Hepatocyte (in vitro differentiated cells): ENCODE results near the gene HID1.

ENCODE experiments used
- EZH2 ChIP-seq: fragments of 200-600 bp; sonication (generic); IDR thresholded peaks from 2 replicates; pipeline ENCODE4 v1.6.1; 2016; ENCODE audit warnings: antibody characterized with exemption, mild to moderate bottlenecking, borderline replicate concordance
- EZH2phosphoT487 ChIP-seq: fragments of 200-600 bp; sonication (generic); IDR thresholded peaks from one replicate; pipeline ENCODE4 v1.6.1; 2018; ENCODE audit warnings: antibody characterized with exemption, mild to moderate bottlenecking, low read depth, moderate library complexity; ENCODE audit not compliant: unreplicated experiment, severe bottlenecking
- TF ChIP-seq, protein P1 (sequence below): fragments of 200-600 bp; sonication (generic); IDR thresholded peaks from 2 replicates; pipeline ENCODE4 v1.5.1; 2016; ENCODE audit warnings: antibody characterized with exemption, mild to moderate bottlenecking; ENCODE audit not compliant: poor library complexity

DNA sequence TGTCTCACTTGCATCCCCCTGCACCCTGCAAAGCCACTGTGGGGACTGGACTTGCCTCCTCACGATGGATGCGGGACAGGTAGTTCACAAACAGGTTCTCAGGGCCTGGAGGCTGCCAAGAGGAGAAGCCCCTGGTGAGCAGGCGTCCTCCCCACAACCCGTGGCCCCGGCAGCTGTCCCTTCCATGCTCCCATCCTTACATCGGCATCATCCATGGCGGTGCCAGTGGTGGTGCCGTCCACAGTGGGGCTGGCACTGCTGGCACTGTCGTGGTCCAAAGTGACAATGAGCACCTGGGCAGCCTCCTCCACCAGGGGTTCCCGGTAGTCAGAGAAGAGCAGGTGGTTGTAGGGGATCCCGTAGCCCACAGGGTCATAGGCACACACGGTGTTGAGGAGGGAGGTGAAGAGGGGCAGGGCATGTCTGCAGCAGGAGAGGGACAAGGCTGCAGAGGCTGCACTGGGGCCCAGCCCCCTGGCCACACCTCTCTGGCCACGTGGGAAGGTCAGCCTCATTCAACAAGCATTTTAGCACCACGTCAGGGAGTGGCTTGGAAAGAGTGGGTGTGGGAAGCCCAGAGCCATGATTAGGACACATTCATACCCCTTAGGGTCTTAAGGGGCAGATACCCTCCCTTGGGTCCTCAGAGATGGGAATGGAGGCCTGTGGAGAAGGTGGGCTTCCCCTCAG lies 12.6 kb downstream of the HID1 start:
- TF ChIP-seq, protein P1, sequence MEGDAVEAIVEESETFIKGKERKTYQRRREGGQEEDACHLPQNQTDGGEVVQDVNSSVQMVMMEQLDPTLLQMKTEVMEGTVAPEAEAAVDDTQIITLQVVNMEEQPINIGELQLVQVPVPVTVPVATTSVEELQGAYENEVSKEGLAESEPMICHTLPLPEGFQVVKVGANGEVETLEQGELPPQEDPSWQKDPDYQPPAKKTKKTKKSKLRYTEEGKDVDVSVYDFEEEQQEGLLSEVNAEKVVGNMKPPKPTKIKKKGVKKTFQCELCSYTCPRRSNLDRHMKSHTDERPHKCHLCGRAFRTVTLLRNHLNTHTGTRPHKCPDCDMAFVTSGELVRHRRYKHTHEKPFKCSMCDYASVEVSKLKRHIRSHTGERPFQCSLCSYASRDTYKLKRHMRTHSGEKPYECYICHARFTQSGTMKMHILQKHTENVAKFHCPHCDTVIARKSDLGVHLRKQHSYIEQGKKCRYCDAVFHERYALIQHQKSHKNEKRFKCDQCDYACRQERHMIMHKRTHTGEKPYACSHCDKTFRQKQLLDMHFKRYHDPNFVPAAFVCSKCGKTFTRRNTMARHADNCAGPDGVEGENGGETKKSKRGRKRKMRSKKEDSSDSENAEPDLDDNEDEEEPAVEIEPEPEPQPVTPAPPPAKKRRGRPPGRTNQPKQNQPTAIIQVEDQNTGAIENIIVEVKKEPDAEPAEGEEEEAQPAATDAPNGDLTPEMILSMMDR = no peak
- TF ChIP-seq EZH2phosphoT487 (no peak), EZH2 (no peak)
